Renal cortex interstitium (tissue), 15 donors: ENCODE results near the gene NLRP13. TPM values are rescaled to one million over a fixed set of nuclear protein-coding genes. Genes with fewer than 3 reads are reported as not detected.
"Not testable (repeated sequence)": the region's sequence is repeated elsewhere in the genome, so short reads cannot be mapped to it uniquely, and the experiment has no call there.

Source experiments
- DNase-seq, 11 donors: peaks; one replicate each; pipeline ENCODE4 v3.0.0-alpha.2; 2013; ENCODE audit warnings: low read depth in 9 of 11, low spot score in 4 of 11; ENCODE audit errors: extremely low read depth in 1 of 11
- long read RNA-seq, 16 experiments: transcript quantifications; one replicate each; lab custom pipeline, GENCODE V29; 2026
- polyA plus RNA-seq, 3 donors: library from polyadenylated mRNA; unstranded; fragments of 120-200 nt; gene quantifications; one replicate each; pipeline ENCODE4 v1.2.1, GENCODE V29; 2013; ENCODE audit not compliant: insufficient read length in 3 of 3

The NLRP13 gene
- polyA plus RNA-seq, result not detected
- long read RNA-seq, donor 1, result 0 reads
- long read RNA-seq, donor 2, result 0 reads
- long read RNA-seq, donor 3, result 0 reads
- long read RNA-seq, donor 4, result 0 reads
- long read RNA-seq, donor 5, result 0 reads
- long read RNA-seq, donor 6, result 0 reads
- long read RNA-seq, donor 7, result 0 reads
- long read RNA-seq, donor 8, result 0 reads
- long read RNA-seq, donor 9, result 0 reads
- long read RNA-seq, donor 10, result 0 reads
- long read RNA-seq, donor 11, result 0 reads
- long read RNA-seq, donor 12, result 0 reads
- long read RNA-seq, donor 13, result 0 reads
- long read RNA-seq, donor 14, result 0 reads
- long read RNA-seq, donor 15, result 0 reads
- long read RNA-seq, donor 16, result 0 reads

DNA sequence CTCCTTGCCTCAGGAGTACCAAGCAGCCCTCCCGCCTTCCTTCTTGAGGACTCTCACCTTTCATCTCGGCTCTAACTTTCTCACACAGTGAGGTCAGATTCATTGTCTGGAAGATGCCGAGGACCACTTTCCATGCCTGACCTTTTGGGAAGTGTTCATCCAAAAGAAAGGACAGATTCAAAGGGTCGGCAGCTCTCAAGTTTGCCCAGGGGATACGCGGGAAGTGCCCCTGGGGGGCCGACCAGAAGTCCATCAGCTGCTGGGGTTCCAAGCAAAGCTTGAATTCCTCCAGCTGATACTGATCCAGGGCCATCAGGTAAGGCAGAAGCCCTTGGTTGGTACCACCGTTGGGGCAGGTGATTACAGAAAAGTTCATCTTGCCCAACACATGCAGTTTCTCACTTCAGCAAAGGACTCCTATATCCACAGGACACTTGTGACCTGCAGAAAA is at the start of gene NLRP13:
TSS of gene NLRP13 (minus strand) at position 401 of the 451 bp plus-strand sequence. CDS start at position 376, 25 bp downstream.
- no peak for DNase-seq

DNA sequence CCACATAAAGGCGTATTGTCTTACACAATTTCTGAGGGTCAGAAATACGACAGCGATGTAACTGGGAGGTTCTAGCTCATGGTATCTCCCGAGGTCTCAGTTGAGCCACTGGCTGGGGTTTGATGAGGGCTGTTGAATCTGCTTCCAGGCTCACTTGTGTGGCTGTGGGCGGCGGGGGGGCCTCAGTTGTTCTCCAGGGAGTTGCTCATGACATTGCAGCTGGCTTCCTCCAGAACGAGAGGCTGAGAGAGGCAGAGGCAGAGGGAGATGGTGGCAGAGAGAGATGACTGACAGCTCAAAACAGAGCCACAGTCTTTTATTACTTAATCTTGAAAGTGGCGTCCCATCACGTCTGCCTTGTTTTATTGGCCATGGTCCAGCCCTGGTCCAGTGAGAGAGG is 48.3 kb upstream of the NLRP13 start:
- DNase-seq, result no peak

- no peak for DNase-seq
Measured at GRCh38 chr19:55973982-55974381, 41.8 kb upstream of the NLRP13 start.

- DNase-seq, result no peak
Measured at GRCh38 chr19:55962186-55962585, 30.1 kb upstream of the NLRP13 start.

GRCh38 chr19:55959996-55960675 is 28.0 kb upstream of the NLRP13 start:
- peak in 1 of 11 donors; percentile 2 for DNase-seq

DNA sequence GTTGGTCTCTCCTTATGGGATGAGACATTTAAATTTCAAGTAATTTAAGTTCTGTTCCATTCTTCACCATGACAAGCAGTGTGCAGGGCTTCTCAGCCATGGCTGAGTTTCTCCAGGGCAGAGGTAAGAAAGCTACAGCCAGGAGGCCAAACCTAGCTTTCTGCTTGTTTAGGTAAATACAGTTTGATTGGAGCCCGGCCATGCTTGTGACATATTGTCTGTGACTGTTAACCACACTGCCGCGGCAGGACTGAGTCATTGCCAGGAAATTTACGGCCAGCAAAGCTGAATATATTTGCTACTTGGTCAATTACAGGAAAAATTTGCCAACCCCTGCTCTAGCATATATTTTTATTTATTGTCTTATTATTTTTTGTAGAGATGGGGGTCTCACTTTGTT is 26.2 kb upstream of the NLRP13 start:
- DNase-seq, result no peak

GRCh38 chr19:55956431-55956830 is 24.3 kb upstream of the NLRP13 start:
- DNase-seq, result no peak

- DNase-seq, result not testable (repeated sequence)
Measured at GRCh38 chr19:55950566-55950965, 18.4 kb upstream of the NLRP13 start.

- no peak for DNase-seq
Measured at GRCh38 chr19:55947532-55947931, 15.4 kb upstream of the NLRP13 start, which contains the start of gene NLRP8. Gene NLRP8 (plus strand): TSS chr19:55947832.

GRCh38 chr19:55940306-55940705 is 8.2 kb upstream of the NLRP13 start:
- no peak for DNase-seq

DNA sequence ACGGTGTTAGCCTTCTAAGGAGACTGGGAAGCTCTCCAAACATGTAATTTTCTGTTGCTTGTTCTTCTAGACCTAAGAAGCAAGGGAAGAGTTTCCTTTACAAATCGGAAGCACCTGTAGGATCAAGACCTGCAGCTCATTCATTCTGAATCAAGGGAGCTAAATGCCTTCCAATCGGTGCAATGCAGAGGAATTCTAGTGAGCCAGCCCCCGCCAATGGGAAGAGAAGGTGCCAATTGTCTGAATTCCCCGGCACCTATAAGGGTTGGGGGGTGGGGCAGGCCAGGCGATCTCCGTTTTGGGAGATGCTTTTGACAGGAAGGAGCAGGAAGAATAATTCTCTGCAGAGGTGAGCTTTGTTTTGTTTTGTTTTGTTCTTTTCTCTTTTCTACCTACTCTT is 7.1 kb upstream of the NLRP13 start:
- DNase-seq, result no peak

- no peak for DNase-seq
Measured at GRCh38 chr19:55935206-55935605, 3.1 kb upstream of the NLRP13 start.

- no peak for DNase-seq
Measured at GRCh38 chr19:55930996-55931515, 1.1 kb downstream of the NLRP13 start.

DNA sequence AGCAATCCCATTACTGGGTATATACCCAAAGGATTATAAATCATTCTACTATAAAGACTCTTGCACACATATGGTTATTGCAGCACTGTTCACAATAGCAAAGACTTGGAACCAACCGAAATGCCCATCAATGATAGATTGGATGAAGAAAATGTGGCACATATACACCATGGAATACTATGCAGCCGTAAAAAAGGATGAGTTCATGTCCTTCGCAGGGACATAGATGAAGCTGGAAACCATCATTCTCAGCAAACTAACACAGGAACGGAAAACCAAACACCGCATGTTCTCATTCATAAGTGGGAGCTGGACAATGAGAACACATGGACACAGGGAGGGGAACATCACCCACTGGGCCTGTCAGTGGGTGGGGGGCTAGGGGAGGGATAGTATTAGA is 2.9 kb downstream of the NLRP13 start:
- DNase-seq, result not testable (repeated sequence)

- DNase-seq, result no peak
Measured at GRCh38 chr19:55927991-55928390, 4.1 kb downstream of the NLRP13 start.

DNA sequence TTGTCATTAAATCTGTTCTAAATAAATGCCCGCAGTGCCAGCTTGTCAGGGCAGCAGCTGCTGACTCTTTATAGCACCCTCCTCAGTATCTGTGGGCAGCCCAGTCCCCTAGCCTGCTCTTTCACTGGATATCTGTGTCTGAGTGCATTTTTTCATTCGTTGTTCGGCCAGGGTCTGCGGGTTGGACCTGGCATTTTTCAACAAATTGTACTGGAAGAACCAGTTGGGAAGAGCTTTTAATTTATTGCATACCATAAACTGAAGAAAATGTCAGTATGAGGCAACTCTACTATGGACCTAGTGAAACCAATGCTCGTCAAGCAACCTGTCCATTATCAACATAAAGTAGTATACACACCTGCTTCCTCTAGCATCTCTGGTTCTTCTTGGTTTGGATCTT is 8.6 kb downstream of the NLRP13 start:
- DNase-seq, result no peak

DNA sequence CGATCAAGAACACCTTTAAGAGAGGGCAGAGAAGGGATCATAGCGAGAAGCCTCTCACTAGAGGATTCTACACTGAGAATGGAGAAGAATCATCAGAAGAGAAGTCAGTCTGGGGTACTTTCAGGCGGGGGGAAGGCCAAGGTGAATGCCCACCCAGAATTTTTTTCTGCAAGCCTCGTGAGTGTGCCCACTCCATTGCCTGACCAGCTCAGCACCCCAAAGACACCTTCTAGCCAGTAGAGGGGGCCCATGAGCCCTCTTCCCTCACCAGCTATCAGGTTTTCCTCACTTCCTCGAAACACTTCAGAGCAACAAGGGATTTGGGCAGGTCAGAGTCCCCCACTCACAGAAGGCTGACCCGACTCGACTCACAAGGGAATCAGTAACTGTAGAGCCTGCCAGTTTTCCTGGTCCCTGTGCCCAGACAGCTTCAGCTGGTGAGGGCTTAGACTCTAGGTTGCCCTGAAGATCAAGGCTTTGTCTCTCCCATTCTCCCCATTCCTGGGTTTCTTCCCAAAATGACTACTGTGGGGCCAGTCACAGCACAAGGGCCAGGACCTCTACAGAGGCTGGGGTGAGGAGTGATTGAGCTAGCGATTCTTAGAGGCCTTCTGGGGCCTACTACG is 18.4 kb downstream of the NLRP13 start:
- DNase-seq, result no peak

DNA sequence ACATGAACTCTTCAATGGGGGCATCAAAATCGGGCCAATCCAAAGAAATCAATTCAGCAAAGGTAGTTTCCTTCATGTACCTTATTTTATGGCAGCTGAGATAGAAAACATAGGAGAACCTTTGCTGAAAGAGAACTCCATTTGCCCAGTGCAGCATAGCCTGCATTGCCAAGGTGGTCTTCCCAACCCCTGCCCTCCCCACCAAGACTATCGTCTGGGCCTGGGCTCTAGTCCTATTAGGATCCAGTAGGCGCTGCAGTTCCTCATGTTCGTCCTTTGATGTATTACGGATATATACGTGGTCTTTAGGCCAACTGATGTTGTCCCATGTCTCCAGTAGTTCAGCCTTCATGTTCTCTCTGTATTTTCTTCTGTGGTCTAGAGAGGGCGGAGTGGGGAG is 19.2 kb downstream of the NLRP13 start:
- no peak for DNase-seq

DNA sequence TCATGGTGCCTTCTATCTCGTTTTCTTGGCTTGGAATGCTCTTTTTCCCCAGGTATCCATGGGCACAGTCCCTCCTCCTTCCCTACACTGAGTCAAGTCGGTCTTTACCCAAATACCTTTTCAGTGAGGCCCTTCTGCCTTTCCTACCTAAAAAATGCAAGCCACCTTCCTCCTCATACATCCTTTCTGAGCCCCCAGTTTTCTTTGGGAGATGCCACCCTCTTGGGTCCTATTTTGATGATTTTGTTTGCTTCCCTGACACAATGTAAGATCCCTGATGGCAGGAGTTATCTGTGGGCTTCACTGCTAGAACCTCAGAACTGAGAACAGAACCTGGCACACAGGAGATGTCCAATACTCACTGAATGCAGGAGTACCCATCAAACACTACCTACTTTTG is 22.3 kb downstream of the NLRP13 start:
- no peak for DNase-seq

- no peak for DNase-seq
Measured at GRCh38 chr19:55907746-55908145, 24.4 kb downstream of the NLRP13 start.
